H1 (cell line): ENCODE data around the gene SPRING1. TPM values are rescaled to one million over a fixed set of nuclear protein-coding genes. Genes with fewer than 3 reads are reported as not detected.

Experiments used
- ATF3 ChIP-seq: IDR thresholded peaks from 2 replicates; pipeline ENCODE4 v1.6.1; 2011; ENCODE audit warnings: low read depth, mild to moderate bottlenecking, low read length; ENCODE audit not compliant: insufficient read depth
- CHD1 ChIP-seq: IDR thresholded peaks from 2 replicates; pipeline ENCODE4 v1.6.1; 2012; ENCODE audit warnings: low read depth, low read length, improper control_type of control experiment
- NANOG ChIP-seq: IDR thresholded peaks from 2 replicates; pipeline ENCODE4 v1.6.1; 2011; ENCODE audit warnings: low read length, low read depth, mild to moderate bottlenecking, inconsistent platforms; ENCODE audit not compliant: insufficient read depth, poor library complexity, severe bottlenecking
- polyA plus RNA-seq, 7 experiments: library from polyadenylated mRNA; depleted of rRNA in 3 of 7; stranded (reverse) in 5 of 7; unstranded in 2 of 7; fragments of >200 nt in 5 of 7; fragments of 200-250 nt in 2 of 7; gene quantifications; 1 replicate in 5 of 7; 2 replicates in 1 of 7; 4 replicates in 1 of 7; pipeline versions ENCODE4 v1.2.1 to v1.2.3, GENCODE V29; 2011 to 2013; ENCODE audit warnings: missing spikeins in 2 of 7, mixed read lengths in 2 of 7
- total RNA-seq: library from RNA; stranded (reverse); fragmentation: NEBNext Ultra II Directional; extraction: Animal tissue kit (Norgen Biotek cat#: 25700); gene quantifications from 2 replicates; pipeline ENCODE4 v1.2.1, GENCODE V29; 2021

The SPRING1 gene
- total and polyA plus RNA-seq, 2 of the 8 experiments (the other 6 are each of a cell fraction or from before 2014, with no cell fraction given) = 14.3 to 46.5 TPM

GRCh38 chr12:116783525-116784237 is 45.8 kb upstream of the SPRING1 start (continued):
- no peak for TF ChIP-seq ATF3
- no peak for TF ChIP-seq CHD1
- no peak for TF ChIP-seq NANOG
